GM10266 (cell line): ENCODE results near the gene MYO9B.
A peak's percentile ranks its signal among the peaks of the same experiment; 100 is the strongest.

Experiments
- DNase-seq: peaks from one replicate; pipeline ENCODE4 v3.0.0; 2012; ENCODE audit errors: extremely low spot score
- CTCF ChIP-seq: IDR thresholded peaks from 2 replicates; pipeline ENCODE4 v1.5.1; 2012; ENCODE audit warnings: mild to moderate bottlenecking, low read depth; ENCODE audit not compliant: control insufficient read depth, insufficient read depth; ENCODE audit errors: missing control alignments

MYO9B gene

DNA sequence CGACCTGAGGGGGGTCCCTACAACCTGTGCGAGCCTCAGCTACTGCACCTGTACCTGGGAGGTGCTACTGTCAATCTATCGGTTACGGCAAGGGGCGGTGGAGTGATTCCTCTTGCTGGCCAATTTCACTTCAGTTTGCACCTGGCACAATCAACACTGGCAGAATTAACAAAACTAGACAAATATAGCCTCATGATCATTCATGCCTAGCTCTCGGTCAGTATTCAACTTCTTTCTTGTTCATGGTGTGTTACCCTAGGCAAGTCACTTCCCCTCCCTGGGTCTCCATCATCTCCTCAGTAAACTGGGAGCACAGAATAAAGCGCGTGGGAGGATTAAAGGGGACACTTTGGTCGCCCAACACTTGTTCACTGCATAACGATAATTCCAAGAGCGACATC lies 943 bp upstream of the MYO9B start:
- no peak for TF ChIP-seq CTCF
- no peak for DNase-seq

- TF ChIP-seq CTCF, result no peak
- peak; percentile 48 for DNase-seq
Observed at GRCh38 chr19:17075864-17076542, 426 bp downstream of the MYO9B start.

GRCh38 chr19:17076543-17076991 lies 990 bp downstream of the MYO9B start:
- TF ChIP-seq CTCF, result no peak
- peak; percentile 62 for DNase-seq

DNA sequence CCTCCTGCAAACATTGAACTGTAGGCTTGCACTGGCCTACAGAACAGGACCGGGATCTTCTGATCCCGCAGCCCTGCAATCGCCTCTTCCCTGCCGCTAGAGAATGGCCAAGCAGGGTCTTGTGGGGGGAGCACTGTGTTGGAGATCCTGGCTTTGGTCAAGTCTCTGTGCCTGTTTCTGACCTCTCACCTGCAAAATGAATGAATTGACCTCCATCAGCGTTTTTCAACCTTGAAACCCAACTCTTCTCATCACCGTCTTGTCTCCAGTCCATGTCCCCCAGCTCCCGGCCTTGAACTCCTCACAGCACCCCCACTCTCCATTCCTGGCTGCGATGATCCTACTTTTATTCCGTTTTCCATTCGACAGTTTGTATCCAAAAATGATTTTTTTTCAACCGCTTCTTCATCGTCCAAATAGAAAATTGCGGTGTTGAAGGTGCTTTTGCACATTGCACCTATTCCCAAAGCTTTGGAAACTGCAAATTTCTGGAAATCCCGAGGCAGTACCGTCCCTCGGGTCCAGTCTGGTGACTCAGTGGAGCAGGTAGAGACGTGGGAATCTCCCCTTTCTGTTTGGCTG lies 2.0 kb downstream of the MYO9B start:
- DNase-seq, result no peak
- TF ChIP-seq CTCF, result no peak

DNA sequence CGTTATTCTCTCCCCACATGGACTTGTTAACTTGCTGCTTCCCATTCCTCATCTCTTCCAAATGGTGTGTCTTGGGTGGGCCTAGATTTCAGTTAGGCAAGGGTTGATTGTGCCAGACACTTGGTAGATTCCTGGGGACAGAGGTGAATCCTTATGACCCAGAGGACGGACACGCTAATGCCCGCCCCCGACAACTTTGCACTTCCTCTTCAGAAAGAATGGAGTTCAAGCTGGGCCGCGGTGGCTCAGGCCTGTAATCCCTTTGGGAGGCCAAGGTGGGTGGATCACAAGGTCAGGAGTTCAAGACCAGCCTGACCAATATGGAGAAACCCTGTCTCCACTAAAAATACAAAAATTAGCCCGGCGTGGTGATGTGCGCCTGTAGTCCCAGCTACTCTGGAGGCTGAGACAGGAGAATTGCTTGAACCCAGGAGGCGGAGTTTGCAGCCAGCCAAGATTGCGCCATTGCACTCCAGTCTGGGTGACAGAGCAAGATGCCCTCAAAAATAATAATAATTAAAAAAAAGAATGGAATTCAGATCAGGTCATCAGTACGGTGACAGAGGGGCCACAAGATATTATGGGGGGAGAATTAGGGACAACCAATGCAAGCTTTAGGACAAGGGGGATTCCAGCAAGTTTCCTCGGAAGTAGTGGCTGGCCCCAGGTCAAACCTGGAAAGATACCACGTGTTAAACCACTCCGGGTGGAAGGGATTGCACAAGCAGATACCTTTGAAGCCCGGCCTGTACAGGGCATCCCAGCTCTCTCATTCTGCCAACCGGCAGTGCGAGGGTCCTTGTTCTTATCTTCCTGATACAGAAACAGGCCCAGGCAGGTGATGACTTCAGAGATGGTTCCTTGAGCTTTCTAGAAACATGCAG lies 2.7 kb downstream of the MYO9B start:
- DNase-seq, result no peak
- TF ChIP-seq CTCF, result no peak

DNA sequence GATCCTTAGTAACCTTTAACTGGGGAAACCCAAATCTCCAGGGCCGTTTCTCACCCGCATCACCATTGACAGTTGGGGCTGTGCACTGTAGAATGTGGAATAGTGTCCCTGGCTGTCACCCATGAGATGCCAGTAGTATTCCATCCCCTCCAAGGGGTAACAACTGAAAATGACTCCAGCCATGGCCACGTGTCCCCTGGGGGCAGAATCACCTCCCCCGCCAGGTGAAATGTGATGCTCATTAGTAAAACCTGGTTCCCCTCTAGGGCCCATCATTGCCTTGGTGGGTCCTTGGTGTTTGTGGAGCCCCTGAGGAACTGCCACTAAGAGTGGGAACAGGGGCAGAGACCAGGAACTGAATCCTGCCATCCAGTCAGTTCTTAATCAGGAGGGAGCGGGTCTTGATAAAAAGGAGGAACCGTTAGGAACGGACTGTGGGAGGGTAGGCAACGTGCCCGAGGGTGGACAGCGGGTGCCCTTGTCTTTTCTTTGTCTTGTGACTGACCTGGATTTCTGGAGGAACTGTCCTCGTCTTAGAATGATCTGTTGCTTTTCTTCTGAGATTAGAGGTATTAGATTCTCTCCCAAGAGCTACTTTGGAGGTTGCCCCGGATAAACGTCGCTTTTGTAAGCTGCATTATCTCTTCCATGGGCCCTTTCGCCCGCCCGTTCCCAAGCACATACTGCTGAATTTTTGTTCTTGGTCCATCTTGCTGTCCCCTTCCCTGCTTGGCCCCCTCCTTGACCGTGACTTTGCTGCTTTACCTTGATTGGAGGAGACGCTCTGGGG lies 3.5 kb downstream of the MYO9B start:
- TF ChIP-seq CTCF, result no peak
- no peak for DNase-seq
